Measurements from ENCODE around the gene RANBP9. TPM values are rescaled to one million over a fixed set of nuclear protein-coding genes. Genes with fewer than 3 reads are reported as not detected.

The RANBP9 gene
- total RNA-seq, 3 donors from 2014 or later, result 43.9 to 51.5 (median 48.0) TPM

- no peaks in the 10 kb centered on the region for H3K9me3 ChIP-seq
- H3K27me3 ChIP-seq, result no peaks in the 10 kb centered on the region
- H3K4me1 ChIP-seq, result no peaks in the 10 kb centered on the region
- H3K4me3 ChIP-seq, result no peak overlapping the region
- DNase-seq (ENCODE audit: low spot score in 2 of 2), result no peak
- no peak overlapping the region for H3K27ac ChIP-seq
- TF ChIP-seq CTCF (IDR thresholded peaks at IDR 0.05), result no peak
- TF ChIP-seq POLR2A (IDR thresholded peaks at IDR 0.05), result no peak
- TF ChIP-seq POLR2AphosphoS5 (IDR thresholded peaks at IDR 0.05), result no peak
- intact Hi-C loops (cut with DNase I; ENCODE audit: low total_unique reads), result no loop called here
- H3K36me3 ChIP-seq, result no peaks in the 10 kb centered on the region
These were observed 15.4 kb downstream of the RANBP9 start for GRCh38 chr6:13696226-13696625.

GRCh38 chr6:13695252-13695651 is 16.4 kb downstream of the RANBP9 start:
- TF ChIP-seq POLR2AphosphoS5 (IDR thresholded peaks at IDR 0.05) (no peak), POLR2A (IDR thresholded peaks at IDR 0.05) (no peak), CTCF (IDR thresholded peaks at IDR 0.05) (no peak)
- Histone ChIP-seq H3K4me1 (no peaks in the 10 kb centered on the region), H3K9me3 (no peaks in the 10 kb centered on the region), H3K27me3 (no peaks in the 10 kb centered on the region), H3K36me3 (no peaks in the 10 kb centered on the region), H3K4me3 (no peak overlapping the region), H3K27ac (no peak overlapping the region)
- intact Hi-C loops (cut with DNase I; ENCODE audit: low total_unique reads), result no loop called here
- DNase-seq (ENCODE audit: low spot score in 2 of 2), result no peak

GRCh38 chr6:13694562-13694961 is 17.1 kb downstream of the RANBP9 start:
- H3K36me3 ChIP-seq, result no peaks in the 10 kb centered on the region
- TF ChIP-seq POLR2AphosphoS5 (IDR thresholded peaks at IDR 0.05), result no peak
- TF ChIP-seq CTCF (IDR thresholded peaks at IDR 0.05), result no peak
- TF ChIP-seq POLR2A (IDR thresholded peaks at IDR 0.05), result no peak
- H3K9me3 ChIP-seq, result no peaks in the 10 kb centered on the region
- intact Hi-C loops (cut with DNase I; ENCODE audit: low total_unique reads), result no loop called here
- no peak overlapping the region for H3K27ac ChIP-seq
- no peak for DNase-seq (ENCODE audit: low spot score in 2 of 2)
- H3K4me3 ChIP-seq, result no peak overlapping the region
- no peaks in the 10 kb centered on the region for H3K27me3 ChIP-seq
- no peaks in the 10 kb centered on the region for H3K4me1 ChIP-seq

- intact Hi-C loops (cut with DNase I; ENCODE audit: low total_unique reads), result no loop called here
- Histone ChIP-seq H3K27ac (no peak overlapping the region), H3K36me3 (no peaks in the 10 kb centered on the region), H3K4me1 (peaks cover 0 to 11% of the 10 kb centered on the region in 2 donors), H3K4me3 (no peak overlapping the region), H3K27me3 (no peaks in the 10 kb centered on the region), H3K9me3 (no peaks in the 10 kb centered on the region)
- DNase-seq (ENCODE audit: low spot score in 2 of 2), result no peak
- TF ChIP-seq CTCF (IDR thresholded peaks at IDR 0.05) (no peak), POLR2AphosphoS5 (IDR thresholded peaks at IDR 0.05) (no peak), POLR2A (IDR thresholded peaks at IDR 0.05) (no peak)
These were observed 22.0 kb downstream of the RANBP9 start for GRCh38 chr6:13689511-13690256.

GRCh38 chr6:13688692-13689196 is 22.9 kb downstream of the RANBP9 start:
- Histone ChIP-seq H3K4me1 (peaks cover 0 to 11% of the 10 kb centered on the region in 2 donors), H3K36me3 (no peaks in the 10 kb centered on the region), H3K27me3 (no peaks in the 10 kb centered on the region), H3K4me3 (no peak overlapping the region), H3K27ac (no peak overlapping the region), H3K9me3 (no peaks in the 10 kb centered on the region)
- intact Hi-C loops (cut with DNase I; ENCODE audit: low total_unique reads), result no loop called here
- DNase-seq (ENCODE audit: low spot score in 2 of 2), result no peak
- TF ChIP-seq POLR2AphosphoS5 (IDR thresholded peaks at IDR 0.05) (no peak), CTCF (IDR thresholded peaks at IDR 0.05) (no peak), POLR2A (IDR thresholded peaks at IDR 0.05) (no peak)
